ENCODE measurements around the gene MRPL4.

GRCh38 chr19:10291554-10292205 is 39.7 kb downstream of the MRPL4 start:
- TF ChIP-seq POLR2A (IDR thresholded peaks at IDR 0.05): no peak
- TF ChIP-seq CTCF (IDR thresholded peaks at IDR 0.05): no peak

Data from uterus (tissue), 2 donors.